COLO829 (cell line): ENCODE results near the gene TMEM200A.

Experiments used
- DNase-seq: peaks from one replicate; pipeline ENCODE4 v3.0.0; 2012; ENCODE audit warnings: low spot score

Gene TMEM200A

DNA sequence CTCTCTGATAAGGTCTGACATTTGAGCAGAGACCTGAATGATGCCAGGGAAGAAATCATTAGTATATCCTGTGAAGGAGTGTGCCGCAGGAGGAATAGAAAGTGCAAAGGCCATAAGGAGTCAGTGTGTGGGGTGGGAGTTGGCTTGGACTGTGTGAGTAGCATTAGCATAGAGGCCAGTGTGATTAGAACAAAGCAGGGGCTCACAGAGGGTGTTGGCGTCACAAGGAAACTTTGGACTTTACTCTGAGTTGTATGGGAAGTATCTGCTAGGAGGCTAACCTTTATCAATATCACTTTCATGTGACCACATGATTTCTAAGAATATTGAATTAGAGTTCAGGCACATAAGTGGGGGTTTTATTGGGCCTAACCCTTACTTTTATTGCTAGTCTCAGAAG is 12.1 kb downstream of the TMEM200A start:
- no peak for DNase-seq

DNA sequence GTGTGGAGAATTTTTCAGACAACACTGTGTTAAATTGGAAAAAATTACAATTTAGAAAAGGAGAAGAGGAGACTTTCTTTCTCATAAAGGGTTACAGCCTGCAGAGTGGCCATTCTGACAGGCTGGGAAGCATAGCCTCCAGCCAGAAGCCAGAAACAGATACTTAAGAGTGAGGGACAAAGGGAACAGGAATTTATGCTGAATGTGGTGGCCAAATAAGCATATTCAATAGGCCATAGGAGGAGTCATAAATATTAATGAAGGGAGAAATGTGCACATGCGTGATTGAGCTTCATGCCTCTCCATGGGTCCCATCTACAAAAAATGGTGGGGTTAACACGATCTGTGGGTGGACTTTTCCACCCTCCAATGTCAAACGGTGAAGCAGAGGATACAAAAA is 13.4 kb downstream of the TMEM200A start:
- no peak for DNase-seq

DNA sequence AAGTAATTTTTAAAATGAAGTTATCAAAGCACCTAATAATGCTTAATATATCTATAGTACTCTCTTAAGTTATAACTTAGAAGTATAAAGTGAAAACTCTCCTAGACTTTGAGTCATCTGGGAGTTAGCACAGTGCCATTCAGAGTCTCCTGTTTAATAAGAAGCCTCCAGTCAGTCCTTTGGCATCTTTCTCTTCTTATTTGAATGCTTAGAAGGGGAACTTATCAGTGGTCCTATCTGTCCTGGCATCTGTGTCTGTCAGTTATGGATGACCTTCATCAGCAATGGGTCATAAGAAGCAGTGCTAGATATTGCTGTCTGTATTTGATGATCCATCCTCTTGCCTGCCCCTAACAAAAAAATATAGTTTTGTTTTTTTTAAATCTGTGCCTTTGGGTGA is 15.2 kb downstream of the TMEM200A start:
- DNase-seq = no peak

DNA sequence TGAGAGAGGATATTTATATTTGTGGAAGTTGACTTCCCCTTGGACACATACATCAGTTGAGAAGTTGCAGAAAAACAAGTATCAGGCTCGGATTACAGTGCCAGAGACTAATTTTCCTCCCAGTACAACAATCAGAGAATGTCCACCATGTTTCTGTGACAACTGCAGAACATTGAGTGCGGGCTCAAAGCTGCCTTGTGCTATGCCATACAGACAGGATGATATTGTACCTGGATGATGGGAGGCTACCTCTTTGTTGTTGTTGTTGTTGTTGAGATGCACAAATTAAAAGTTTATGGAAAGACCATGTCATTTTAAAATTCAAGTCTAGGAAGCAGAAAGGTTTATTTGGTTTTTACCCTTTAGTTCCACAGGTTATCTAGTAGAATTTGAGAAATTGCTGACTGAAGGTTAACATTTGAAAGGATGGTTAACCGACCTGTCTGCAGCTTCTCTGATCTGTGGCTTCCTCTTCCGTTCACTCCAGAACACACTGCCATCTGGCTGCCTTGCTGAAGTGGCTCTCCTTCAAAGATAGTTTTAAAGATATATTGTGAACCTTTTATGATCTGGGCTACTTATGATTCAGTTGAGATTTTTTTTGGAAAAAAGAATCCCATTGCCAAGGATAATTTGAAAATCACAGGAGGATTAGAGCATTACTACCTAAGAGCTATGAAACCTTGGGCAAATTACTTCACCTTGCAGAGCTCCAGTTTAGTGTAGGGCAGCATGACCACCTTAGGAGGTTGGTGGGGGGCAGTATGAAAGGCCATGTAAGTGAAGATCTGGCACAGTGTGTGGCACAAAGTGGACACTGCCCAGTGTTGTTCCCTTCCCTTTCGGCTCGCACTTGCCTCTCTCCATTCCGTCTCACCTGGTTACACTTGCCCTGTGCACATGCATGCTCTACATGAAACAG is 15.9 kb downstream of the TMEM200A start:
- DNase-seq = no peak

- no peak for DNase-seq
Observed at GRCh38 chr6:130382872-130383490, 17.2 kb downstream of the TMEM200A start.

DNA sequence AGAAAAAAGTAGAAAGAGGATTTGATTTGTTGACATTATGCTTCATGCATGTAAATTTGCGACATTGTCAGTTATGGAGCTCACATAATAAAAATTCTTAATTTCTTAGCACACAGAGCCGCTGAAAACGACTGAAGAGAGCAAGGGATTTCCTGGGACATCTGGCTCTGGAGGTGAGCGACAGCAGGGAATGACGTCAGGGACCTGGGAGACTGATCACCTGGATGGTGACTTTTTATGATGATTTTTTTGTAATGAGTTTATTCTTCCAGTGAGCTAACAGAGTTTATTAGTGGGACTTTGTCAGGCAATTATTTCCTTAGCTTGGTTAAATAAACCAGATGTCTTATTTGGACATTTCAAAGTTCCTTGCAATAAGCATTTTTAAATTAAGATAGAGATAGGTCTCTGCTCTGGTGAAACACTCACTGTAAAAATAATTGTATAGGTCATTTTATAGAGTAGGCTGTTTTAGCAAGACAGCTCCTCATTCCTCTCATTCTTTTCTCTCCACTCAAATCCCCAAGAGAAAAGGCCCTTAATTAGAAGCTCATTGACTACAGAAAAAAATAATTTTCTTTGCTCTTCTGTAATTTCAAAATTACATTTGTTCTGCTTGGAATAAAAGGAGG is 19.4 kb downstream of the TMEM200A start:
- DNase-seq = no peak

GRCh38 chr6:130389142-130389541 is 23.3 kb downstream of the TMEM200A start:
- DNase-seq = no peak

DNA sequence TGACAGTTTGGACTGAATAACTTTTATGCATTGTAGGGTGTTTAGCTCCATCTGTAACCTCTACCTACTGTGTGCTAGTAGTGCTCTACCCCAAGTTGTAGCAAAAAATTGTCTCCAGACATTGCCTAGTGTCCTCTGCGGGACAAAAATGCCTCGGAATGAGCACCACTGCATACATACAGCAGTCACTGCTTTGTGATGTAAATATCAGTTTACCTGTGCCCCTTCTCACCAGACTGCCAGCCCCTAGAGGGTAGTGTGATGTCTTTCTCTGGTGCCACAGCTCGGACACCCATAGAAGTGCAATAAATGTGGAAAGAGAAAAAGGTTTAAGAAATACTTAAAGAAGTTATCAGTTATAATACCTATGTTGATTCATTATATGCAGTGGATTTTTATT is 25.1 kb downstream of the TMEM200A start:
- no peak for DNase-seq

- DNase-seq = no peak
Observed at GRCh38 chr6:130393306-130393705, 27.5 kb downstream of the TMEM200A start.

- DNase-seq = no peak
Observed at GRCh38 chr6:130394246-130394645, 28.4 kb downstream of the TMEM200A start.

DNA sequence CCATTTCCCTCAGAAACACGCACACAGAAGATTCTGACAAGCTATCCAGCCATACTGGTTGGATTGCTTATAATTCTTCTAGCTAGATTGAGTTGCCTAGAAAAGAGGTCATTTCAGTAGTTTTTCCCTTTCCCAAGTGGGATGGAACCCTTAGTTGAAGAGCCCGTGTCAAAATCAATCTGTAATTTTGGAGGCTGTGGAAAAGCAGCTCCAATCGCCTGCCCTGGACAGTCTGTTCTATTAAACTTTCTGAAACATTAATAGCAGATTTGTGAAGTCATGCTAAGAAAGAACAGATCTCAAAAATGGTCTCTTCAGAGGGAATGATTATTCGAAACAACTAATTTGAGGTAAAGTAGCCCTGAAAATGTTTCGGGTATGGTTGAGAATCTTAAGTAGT is 29.3 kb downstream of the TMEM200A start:
- no peak for DNase-seq

GRCh38 chr6:130396722-130397121 is 30.9 kb downstream of the TMEM200A start:
- no peak for DNase-seq

- no peak for DNase-seq
Observed at GRCh38 chr6:130405549-130405948, 39.7 kb downstream of the TMEM200A start.

GRCh38 chr6:130407032-130407431 is 41.2 kb downstream of the TMEM200A start:
- DNase-seq = no peak

- DNase-seq = no peak
Observed at GRCh38 chr6:130409418-130410100, 43.7 kb downstream of the TMEM200A start.

GRCh38 chr6:130411481-130411880 is 45.7 kb downstream of the TMEM200A start:
- no peak for DNase-seq

GRCh38 chr6:130412556-130413290 is 46.9 kb downstream of the TMEM200A start:
- DNase-seq = no peak

DNA sequence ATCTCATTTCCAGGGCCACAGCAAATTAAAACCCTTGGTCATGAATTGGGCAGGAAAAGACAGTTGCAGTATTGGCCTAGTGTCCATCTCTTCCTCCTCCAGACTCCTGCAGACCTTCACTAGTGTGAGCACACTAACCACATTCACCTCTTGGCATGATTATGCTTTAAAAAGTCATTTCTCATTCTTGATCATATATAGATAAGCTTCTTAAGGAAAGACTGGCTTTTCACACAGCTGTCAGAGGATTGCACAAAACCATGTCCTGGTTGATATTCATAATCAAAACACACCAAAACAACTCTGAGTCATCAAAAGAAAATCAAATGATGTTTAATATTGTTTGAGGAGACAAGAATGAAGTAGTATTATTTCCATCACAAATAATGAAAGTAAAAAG is 52.1 kb downstream of the TMEM200A start:
- no peak for DNase-seq

GRCh38 chr6:130420911-130421310 is 55.1 kb downstream of the TMEM200A start:
- no peak for DNase-seq

- DNase-seq = no peak
Observed at GRCh38 chr6:130421585-130421984, 55.8 kb downstream of the TMEM200A start.

DNA sequence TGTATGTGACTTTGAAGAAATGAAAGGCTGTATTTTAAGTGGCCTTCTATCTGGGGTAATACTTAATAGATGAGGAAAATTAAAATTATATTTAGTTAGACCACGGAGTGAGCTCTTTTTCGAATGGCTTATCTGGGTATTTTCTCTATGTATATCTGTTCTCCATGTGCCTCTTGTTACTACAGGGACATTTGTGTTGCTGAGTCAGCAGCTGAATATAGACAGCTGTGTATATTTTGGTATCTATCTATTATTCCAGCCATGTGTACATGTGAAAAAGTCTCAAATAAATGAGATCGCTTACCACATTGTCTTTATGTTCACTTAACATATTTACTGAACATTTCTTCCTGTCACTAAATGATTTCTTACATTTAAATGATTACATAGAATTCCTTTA is 57.2 kb downstream of the TMEM200A start:
- DNase-seq = no peak

DNA sequence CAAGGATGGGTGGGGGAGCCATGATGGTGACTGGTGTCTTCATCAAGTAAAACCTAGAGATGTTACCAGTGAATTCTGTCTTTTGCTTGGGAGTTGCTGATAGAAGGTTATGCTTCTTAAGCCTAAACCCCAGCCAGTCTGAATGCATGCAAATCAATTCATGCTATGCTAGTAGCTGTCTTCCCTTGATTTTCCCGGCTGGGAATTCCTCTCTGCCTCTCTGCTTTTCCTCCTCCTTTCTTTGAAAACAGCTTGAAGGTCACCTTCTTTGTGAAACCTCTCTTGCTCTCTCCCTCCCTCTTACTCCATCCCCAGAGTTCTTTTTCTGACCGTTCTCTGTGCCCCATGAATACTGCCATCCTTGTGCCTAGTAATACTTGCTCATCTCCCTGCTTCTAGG is 58.9 kb downstream of the TMEM200A start:
- no peak for DNase-seq
